IMR-90 (cell line): ENCODE data around the gene ATP10B. TPM values are rescaled to one million over a fixed set of nuclear protein-coding genes. Genes with fewer than 3 reads are reported as not detected.

Experiments
- ATAC-seq: fragments of 200-7000 bp; cut with Tn5 transposase; 2 replicates; pipeline ENCODE4 v1.9.1; 2020; ENCODE audit warnings: low read depth, mild to moderate bottlenecking, moderate library complexity
- BruUV-seq: library from RNA; stranded (reverse); fragments of 400-500 nt; replicated peaks from 2 replicates; lab custom pipeline; 2021; lab: Mats Ljungman, UMichigan
- CTCF ChIA-PET: fragments of 300-600 bp; formaldehyde crosslinking; extraction: SDS; loops from one replicate; lab custom pipeline; 2021; ENCODE audit warnings: antibody characterized with exemption; lab: Yijun Ruan, JAX
- POLR2A ChIA-PET: fragments of 300-600 bp; sonication (Branson Sonifier 250); formaldehyde crosslinking; loops from one replicate; lab custom pipeline; 2022; ENCODE audit warnings: antibody characterized with exemption; ENCODE audit not compliant: unreplicated experiment; lab: Charles Lee
- DNase-seq: peaks from one replicate; pipeline ENCODE4 v3.0.0; 2013
- H2AFZ ChIP-seq: replicated peaks from 2 replicates; pipeline ENCODE3; 2013; ENCODE audit warnings: low read length, mild to moderate bottlenecking; ENCODE audit not compliant: poor library complexity
- H2AK5ac ChIP-seq: 2 replicates; pipeline ENCODE4 v1.6.1; 2013; ENCODE audit warnings: low read depth, low read length, inconsistent platforms
- H2AK9ac ChIP-seq: replicated peaks from 2 replicates; pipeline ENCODE3; 2013; ENCODE audit warnings: mild to moderate bottlenecking, low read depth, low read length, moderate library complexity; ENCODE audit not compliant: poor library complexity
- H2BK120ac ChIP-seq: 2 replicates; pipeline ENCODE4 v1.6.1; 2013; ENCODE audit warnings: low read depth, low read length, inconsistent platforms
- H2BK15ac ChIP-seq: 3 replicates; pipeline ENCODE4 v1.6.1; 2013; ENCODE audit warnings: low read depth, low read length, inconsistent platforms
- H2BK20ac ChIP-seq: 2 replicates; pipeline ENCODE4 v1.6.1; 2013; ENCODE audit warnings: low read depth, mild to moderate bottlenecking, inconsistent platforms, low read length, moderate library complexity
- H2BK5ac ChIP-seq: 2 replicates; pipeline ENCODE4 v1.6.1; 2013; ENCODE audit warnings: mild to moderate bottlenecking, low read depth, low read length, inconsistent platforms; ENCODE audit not compliant: poor library complexity, severe bottlenecking
- H3K14ac ChIP-seq: replicated peaks from 2 replicates; pipeline ENCODE4 v1.6.1; 2013; ENCODE audit warnings: low read depth, low read length, inconsistent platforms
- H3K18ac ChIP-seq: 2 replicates; pipeline ENCODE4 v1.6.1; 2013; ENCODE audit warnings: low read depth, low read length, control low read depth
- H3K23ac ChIP-seq: 2 replicates; pipeline ENCODE4 v1.6.1; 2013; ENCODE audit warnings: low read depth, low read length, inconsistent platforms
- H3K27ac ChIP-seq: 2 replicates; pipeline ENCODE4 v1.5.1; 2013; ENCODE audit warnings: mild to moderate bottlenecking, control low read depth, low read length; ENCODE audit not compliant: insufficient read depth
- H3K27me3 ChIP-seq: 2 replicates; pipeline ENCODE4 v1.6.1; 2013; ENCODE audit warnings: low read length; ENCODE audit not compliant: control insufficient read depth, insufficient read depth
- H3K36me3 ChIP-seq: 2 replicates; pipeline ENCODE4 v1.6.1; 2013; ENCODE audit warnings: low read length, mixed read lengths; ENCODE audit not compliant: control insufficient read depth, insufficient read depth
- H3K4ac ChIP-seq: 2 replicates; pipeline ENCODE4 v1.6.1; 2013; ENCODE audit warnings: low read depth, low read length, inconsistent platforms
- H3K4me1 ChIP-seq: 2 replicates; pipeline ENCODE4 v1.6.1; 2013; ENCODE audit warnings: low read length, mixed read lengths; ENCODE audit not compliant: control insufficient read depth, insufficient read depth
- H3K4me2 ChIP-seq: 2 replicates; pipeline ENCODE4 v1.6.1; 2013; ENCODE audit warnings: low read depth, mild to moderate bottlenecking, control low read depth, low read length, moderate library complexity
- H3K4me3 ChIP-seq: 2 replicates; pipeline ENCODE4 v1.5.1; 2013; ENCODE audit warnings: low read depth, mild to moderate bottlenecking, control low read depth, low read length, moderate library complexity; ENCODE audit not compliant: insufficient read depth
- H3K56ac ChIP-seq: 2 replicates; pipeline ENCODE4 v1.6.1; 2013; ENCODE audit warnings: low read length, inconsistent platforms; ENCODE audit not compliant: insufficient read depth; ENCODE audit errors: extremely low read depth
- H3K79me1 ChIP-seq, 2 experiments: 2 replicates each; pipeline ENCODE4 v1.6.1; 2013; ENCODE audit warnings: low read length in 2 of 2, inconsistent platforms in 1 of 2, low read depth in 1 of 2
- H3K9ac ChIP-seq: 2 replicates; pipeline ENCODE4 v1.6.1; 2013; ENCODE audit warnings: low read depth, low read length, control low read depth
- H3K9me1 ChIP-seq: 2 replicates; pipeline ENCODE4 v1.6.1; 2013; ENCODE audit warnings: low read length, inconsistent platforms; ENCODE audit not compliant: insufficient read depth
- H3K9me3 ChIP-seq: 2 replicates; pipeline ENCODE4 v1.6.1; 2013; ENCODE audit warnings: low read length; ENCODE audit not compliant: control insufficient read depth, insufficient read depth
- H4K20me1 ChIP-seq: 2 replicates; pipeline ENCODE4 v1.6.1; 2013; ENCODE audit warnings: low read length, inconsistent platforms; ENCODE audit not compliant: insufficient read depth
- H4K5ac ChIP-seq: 2 replicates; pipeline ENCODE4 v1.6.1; 2013; ENCODE audit warnings: mild to moderate bottlenecking, low read depth, low read length, control low read depth
- H4K8ac ChIP-seq, 2 experiments: 2 replicates each; pipeline ENCODE4 v1.6.1; 2013; ENCODE audit warnings: low read depth in 2 of 2, low read length in 2 of 2, control low read depth in 1 of 2, inconsistent platforms in 1 of 2
- H4K91ac ChIP-seq: 2 replicates; pipeline ENCODE4 v1.6.1; 2013; ENCODE audit warnings: low read depth, low read length, inconsistent platforms; ENCODE audit not compliant: insufficient read depth
- MAFK ChIP-seq: IDR thresholded peaks from 2 replicates; pipeline ENCODE4 v1.6.1; 2012; ENCODE audit warnings: low read depth, low read length, improper control_type of control experiment
- MAZ ChIP-seq: IDR thresholded peaks from 2 replicates; pipeline ENCODE4 v1.6.1; 2012; ENCODE audit warnings: low read depth, mild to moderate bottlenecking, low read length, improper control_type of control experiment, moderate library complexity, borderline replicate concordance
- RAD21 ChIP-seq: IDR thresholded peaks from 2 replicates; pipeline ENCODE4 v1.6.1; 2012; ENCODE audit warnings: low read length, improper control_type of control experiment
- RFX5 ChIP-seq: IDR thresholded peaks from 2 replicates; pipeline ENCODE4 v1.8.0; 2012; ENCODE audit warnings: low read depth, mild to moderate bottlenecking, low read length, moderate library complexity
- WGBS, 2 experiments: methylation state at CpG; one replicate each; pipeline versions ENCODE4 v1.1.5 to v1.1.7; 2013; ENCODE audit warnings: missing lambda C conversion rate in 2 of 2; ENCODE audit not compliant: insufficient read length in 1 of 2; ENCODE audit errors: extremely low coverage in 2 of 2; 5-methylcytosine and 5-hydroxymethylcytosine counted together
- dilution Hi-C: fragments of 300-500 bp; cut with HindIII; formaldehyde crosslinking; loops from one replicate; pipeline ENCODE4 v1.14.3; 2018; ENCODE audit warnings: low sequenced_read_pairs; ENCODE audit not compliant: unreplicated experiment
- in situ Hi-C: fragments of 300-500 bp; cut with MboI; formaldehyde crosslinking; loops from 3 replicates; pipeline ENCODE4 v1.14.3; 2019; ENCODE audit warnings: low sequenced_read_pairs, inconsistent platforms, mixed read lengths
- intact Hi-C: fragments of 100-400 bp; cut with micrococcal nuclease; formaldehyde crosslinking; loops from 2 replicates; pipeline ENCODE4 v1.10.0; 2022
- polyA plus RNA-seq, 3 experiments: library from polyadenylated mRNA; depleted of rRNA; stranded (reverse); fragments of >200 nt; gene quantifications; 2 replicates each; pipeline ENCODE4 v1.2.3, GENCODE V29; 2012; ENCODE audit warnings: low replicate concordance in 1 of 3
- total RNA-seq: library from RNA; depleted of rRNA; stranded (reverse); fragments of >200 nt; gene quantifications from 2 replicates; pipeline ENCODE4 v1.2.3, GENCODE V29; 2012

The ATP10B gene
- total and polyA plus RNA-seq, 2 of the 4 experiments (the other 2 are of a cell fraction), result not detected

DNA sequence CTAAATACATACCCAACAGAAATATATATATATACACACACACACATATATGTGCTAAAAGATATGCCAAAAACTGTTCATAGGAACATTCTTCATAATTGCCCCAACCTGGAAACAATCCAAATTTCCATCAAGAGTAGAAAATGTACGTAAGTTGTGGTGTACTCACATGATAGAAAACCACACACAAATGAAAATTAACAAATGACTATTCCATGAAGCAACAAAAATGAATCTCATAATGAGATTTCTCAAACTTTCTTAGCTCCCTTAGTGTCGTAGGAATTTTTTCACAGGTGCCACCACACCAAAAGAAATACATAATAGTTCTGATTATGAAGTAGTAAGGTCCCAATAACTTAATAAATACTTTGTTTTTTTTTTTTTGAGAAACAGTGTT lies 7.8 kb downstream of the ATP10B start:
- BruUV-seq, result no TSS peak
- no peak overlapping the region for H2BK120ac ChIP-seq
- H3K27ac ChIP-seq, result no peak overlapping the region
- no peak overlapping the region for H3K23ac ChIP-seq
- no peak overlapping the region for H4K8ac ChIP-seq
- no peak overlapping the region for H2BK20ac ChIP-seq
- ChIA-PET POLR2A (no interaction called here), CTCF (no interaction called here)
- H3K18ac ChIP-seq, result no peak overlapping the region
- no peak overlapping the region for H3K4ac ChIP-seq
- no peaks in the 10 kb centered on the region for H3K79me1 ChIP-seq
- H3K56ac ChIP-seq, result no peak overlapping the region
- no peaks in the 10 kb centered on the region for H3K36me3 ChIP-seq
- no peak overlapping the region for H2AK5ac ChIP-seq
- no peak overlapping the region for H4K5ac ChIP-seq
- no peak for TF ChIP-seq MAZ
- TF ChIP-seq MAFK, result no peak
- no peak for TF ChIP-seq RFX5
- no peak for TF ChIP-seq RAD21
- no peak overlapping the region for H3K4me3 ChIP-seq
- no peak overlapping the region for H2AFZ ChIP-seq
- dilution Hi-C loops, result no loop called here
- H3K4me2 ChIP-seq, result no peak overlapping the region
- H3K27me3 ChIP-seq, result no peaks in the 10 kb centered on the region
- H3K14ac ChIP-seq, result no peak overlapping the region
- H4K20me1 ChIP-seq, result no peaks in the 10 kb centered on the region
- H2BK15ac ChIP-seq, result no peak overlapping the region
- H2BK5ac ChIP-seq, result no peak overlapping the region
- DNase-seq (no peak), ATAC-seq (no peak)
- H3K9me3 ChIP-seq, result peaks cover 6% of the 10 kb centered on the region
- WGBS, 2 experiments, result no CpG with 5 or more reads among the region's 2 CpGs
- H4K91ac ChIP-seq, result no peak overlapping the region
- no peak overlapping the region for H3K9ac ChIP-seq
- intact Hi-C loops, result no loop called here
- H3K9me1 ChIP-seq, result no peaks in the 10 kb centered on the region
- in situ Hi-C loops, result no loop called here
- H3K4me1 ChIP-seq, result no peaks in the 10 kb centered on the region
- H2AK9ac ChIP-seq, result no peak overlapping the region
